ENCODE data around the gene SLC35A5.

DNA sequence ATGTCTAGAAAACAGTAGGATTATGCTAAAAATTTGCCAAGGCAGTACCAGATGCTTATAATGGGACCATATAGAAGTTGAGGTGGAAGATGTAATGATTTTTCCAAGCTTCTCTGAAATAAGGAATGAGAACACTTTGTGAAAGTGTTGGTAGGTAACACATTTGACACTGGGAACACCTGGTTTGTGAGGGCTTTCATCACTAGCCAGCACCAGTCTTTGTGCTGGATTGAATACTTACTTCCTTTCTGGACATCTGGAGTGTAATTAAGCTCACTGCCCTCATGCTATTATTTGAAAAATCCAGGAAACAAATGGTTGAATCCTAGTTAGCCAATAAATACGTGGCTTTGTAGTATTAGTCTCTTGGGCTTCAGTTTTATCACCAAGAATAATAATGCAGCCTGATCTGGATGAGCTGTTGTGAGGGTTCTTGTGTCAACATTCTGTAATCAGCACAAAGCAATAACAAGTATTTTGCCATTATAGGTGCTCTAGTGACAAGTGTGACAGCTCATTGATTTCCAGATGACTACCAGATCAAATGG lies 66.1 kb downstream of the SLC35A5 start:
- TF ChIP-seq TAF1 (IDR thresholded peaks at IDR 0.05; ENCODE audit: borderline replicate concordance, insufficient read depth, low read length) (no peak), REST (IDR thresholded peaks at IDR 0.05; ENCODE audit: insufficient read depth in 1 of 2, low read depth in 2 of 2, low read length in 2 of 2) (no peak), SIN3A (IDR thresholded peaks at IDR 0.05; ENCODE audit: borderline replicate concordance, insufficient read depth, low read length) (no peak)
